Inflammatory macrophage treated with lipopolysaccharide for 1 hour (primary cell): ENCODE measurements around the gene ROBO1.

Experiments
- DNase-seq, 2 donors: peaks; one replicate each; pipeline ENCODE4 v3.0.0-alpha.2; 2020 to 2022

ROBO1 gene

DNA sequence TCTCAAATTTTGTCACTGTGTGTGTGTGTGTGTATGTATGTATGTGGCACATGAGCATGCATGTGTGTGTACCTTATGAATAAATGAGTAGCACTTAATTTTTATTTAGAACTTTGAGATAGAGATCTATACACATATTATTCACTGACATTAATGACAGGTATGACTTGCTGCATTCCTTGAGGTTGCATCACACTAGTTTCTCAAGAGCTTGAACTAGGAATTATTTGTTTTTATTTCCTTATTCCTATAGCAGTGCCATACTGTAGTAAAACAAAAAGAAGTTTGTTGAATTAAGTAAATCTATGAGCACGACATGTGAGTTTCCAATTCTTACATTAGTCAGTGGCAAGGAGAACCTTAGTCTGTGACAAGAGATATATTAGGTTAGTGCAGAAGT, 943.9 kb downstream of the ROBO1 start:
- DNase-seq = no peak

DNA sequence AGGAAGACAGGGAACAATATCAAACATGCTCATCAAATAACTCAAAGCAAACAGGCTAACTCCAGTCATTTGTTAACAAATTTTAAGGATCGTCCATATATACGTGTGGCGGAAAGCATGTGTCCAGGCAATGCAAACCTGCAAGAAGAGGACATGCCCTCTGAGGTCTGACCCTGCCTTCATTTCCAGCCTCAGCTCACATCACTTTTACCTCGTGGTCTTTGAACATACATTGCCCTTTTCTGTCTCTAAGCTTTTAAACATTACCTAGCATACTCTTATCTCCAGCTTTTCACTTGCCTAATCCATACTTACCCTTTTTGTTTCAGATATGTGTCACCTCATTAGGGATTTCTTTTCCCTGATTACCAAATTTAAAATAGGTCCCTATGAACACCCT, 944.4 kb downstream of the ROBO1 start:
- no peak for DNase-seq

DNA sequence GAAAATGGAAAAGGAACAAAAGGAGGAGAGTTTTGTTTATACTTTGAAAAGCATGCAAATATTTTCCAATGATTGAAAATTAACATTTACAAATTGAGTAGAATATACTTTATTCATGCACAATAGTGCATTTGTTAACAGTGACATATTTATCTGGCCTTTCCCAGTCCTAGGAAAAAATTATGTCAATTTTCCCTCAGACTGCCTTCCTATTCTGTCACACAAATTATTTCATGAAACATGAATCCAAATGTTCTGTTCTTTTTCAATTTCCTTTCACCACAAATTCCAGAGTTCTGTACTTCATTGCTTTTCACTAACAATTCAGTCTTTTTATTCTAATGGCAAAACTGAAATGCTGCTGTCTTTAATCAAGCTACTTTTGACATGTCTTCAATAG, 945.1 kb downstream of the ROBO1 start:
- no peak for DNase-seq

DNA sequence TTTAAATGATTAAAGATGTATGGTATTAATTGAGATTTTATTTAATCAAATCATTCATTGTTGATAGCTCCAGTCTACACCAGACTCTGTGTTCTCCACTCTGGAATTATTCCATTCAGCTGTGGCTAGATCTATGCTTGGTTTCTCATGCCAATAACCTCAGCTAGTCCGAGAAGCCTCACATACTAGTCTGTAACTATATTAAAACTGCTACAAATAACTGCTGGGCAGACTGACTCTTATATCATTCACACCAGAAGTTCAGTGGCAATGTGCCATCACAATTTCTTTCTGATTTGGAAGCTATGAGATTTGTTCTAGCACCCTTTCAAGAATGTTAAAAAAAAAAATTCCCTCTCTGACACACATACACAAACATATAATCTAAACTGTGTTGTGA, 947.3 kb downstream of the ROBO1 start:
- DNase-seq = no peak

DNA sequence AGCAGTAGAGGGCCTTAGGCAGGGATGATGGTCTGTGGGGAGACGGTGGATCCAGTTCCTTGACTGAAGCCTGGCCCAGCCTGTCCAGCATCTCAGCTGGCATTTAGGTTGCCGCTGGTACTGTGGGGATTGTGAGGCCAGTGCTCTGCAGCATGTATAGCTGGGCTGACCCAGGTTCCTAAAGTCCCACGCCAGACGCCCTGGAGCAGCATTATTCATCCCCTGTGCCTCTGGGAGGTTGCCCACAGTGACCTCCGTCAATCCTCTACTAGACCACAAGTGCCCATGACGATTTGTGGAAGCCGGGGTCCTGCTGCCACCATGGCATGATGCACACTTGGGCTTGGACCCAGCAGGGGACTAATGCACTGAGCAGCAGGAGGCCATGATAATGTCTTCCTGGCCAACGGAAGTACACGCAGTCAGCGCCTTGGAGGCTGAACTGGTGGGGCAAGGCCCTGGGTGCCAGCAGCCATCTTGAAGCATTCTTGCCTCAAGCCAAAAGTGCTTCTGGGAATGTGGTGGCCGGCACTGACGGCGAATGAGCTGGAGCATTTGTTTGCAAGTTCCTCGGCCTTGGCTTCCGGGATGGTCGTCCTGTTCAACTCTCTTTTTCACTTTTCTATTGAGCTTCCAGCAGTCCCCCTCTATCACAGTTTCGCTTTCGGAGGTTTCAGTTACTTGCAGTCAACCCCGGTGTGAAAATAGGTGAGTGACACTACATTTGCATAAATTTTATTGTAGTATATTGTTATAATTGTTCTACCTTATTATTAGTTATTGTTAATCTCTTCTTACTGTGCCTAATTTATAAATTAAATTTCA, 949.4 kb downstream of the ROBO1 start:
- no peak for DNase-seq

DNA sequence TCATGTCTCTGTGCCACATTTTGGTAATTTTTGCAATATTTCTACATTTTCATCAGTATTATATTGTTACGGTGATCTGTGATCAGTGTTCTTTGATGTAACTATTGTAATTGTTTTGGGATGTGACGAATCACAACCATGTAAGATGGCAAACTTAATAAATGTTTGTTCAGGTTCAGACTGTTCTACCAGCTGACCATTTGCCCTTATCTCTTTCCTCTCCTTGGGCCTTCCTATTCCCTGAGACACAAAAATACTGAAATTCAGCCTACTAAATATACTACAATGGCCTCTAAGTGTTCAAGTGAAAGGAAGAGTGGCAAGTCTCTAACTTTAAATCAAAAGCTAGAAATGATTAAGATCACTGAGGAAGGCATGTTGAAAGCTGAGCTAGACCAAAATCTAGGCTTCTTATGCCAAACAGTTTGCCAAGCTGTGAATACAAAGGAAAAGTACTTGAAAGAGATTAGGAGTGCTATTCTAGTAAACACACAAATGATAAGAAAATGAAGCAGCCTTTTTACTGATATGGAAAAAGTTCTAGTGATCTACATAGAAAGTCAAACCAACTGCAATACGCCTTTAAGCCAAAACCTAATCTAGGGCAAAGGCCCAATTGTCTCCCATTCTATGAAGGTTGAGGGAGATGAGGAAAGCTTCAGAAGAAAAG, 952.8 kb downstream of the ROBO1 start:
- no peak for DNase-seq

DNA sequence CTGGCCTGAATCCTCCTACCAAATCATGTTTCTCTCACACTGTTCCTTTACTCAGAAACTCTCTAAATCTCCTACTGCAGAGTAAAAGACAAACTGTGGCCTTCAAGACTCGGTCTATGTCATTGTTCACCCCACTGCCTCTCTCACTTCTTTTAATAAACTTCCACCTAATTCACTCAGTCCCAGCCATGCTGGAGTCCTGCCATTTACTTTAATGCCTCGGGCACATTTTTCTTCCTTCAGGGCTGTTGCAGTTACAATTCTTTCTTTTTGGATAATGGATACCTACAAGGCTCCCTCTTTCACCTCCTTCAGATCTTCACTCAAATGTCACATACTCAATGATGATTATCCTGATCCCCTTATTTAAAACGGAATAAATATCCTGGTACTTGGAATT, 955.6 kb downstream of the ROBO1 start:
- DNase-seq = no peak

- no peak for DNase-seq
Observed at GRCh38 chr3:78809966-78810365, 957.8 kb downstream of the ROBO1 start.

- no peak for DNase-seq
Observed at GRCh38 chr3:78804251-78805037, 963.4 kb downstream of the ROBO1 start.

DNA sequence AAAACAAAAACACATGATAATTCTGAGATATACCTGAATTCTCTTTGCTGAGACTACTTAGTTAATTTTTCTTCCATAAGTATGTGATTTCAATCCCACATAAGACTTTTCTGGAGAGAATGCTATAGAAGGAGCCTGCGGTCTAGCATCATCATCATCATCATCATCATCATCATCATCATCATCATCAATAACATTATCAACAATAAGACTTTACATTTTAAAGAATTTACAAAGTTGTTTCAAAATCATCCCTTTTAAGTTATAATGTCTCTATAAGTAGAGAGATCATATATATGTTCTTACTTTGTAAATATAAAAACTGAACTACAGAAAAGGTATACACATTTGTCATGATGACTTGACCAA, 965.3 kb downstream of the ROBO1 start:
- no peak for DNase-seq

DNA sequence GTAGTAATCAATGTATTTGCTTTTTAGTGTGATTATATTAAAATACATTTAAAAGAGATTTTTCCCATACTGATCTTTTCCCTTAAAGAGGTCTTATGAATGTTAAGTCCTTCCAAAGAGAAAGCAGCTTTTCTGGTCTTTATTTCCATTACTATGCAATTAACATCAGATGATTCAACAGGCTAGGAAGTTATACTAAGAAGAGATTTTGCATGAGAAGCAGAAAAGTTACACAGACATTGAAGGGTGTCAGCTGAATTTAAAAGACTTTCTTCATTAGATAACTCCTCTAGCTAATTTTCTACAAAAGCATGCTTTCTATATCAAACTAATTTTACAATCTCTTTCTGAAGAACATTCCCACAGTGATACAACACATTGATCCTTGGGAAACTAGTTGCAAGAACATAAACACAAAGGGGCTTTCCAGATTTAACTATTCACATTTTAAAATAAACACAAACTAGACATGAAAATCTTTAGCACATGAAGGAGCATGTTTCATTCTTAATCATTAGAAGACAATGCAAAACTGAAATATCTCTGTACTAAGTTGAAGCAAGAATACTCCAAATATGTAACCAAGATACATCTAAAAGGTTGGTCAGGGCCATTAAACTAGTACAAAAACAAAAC, 965.8 kb downstream of the ROBO1 start:
- DNase-seq = no peak

DNA sequence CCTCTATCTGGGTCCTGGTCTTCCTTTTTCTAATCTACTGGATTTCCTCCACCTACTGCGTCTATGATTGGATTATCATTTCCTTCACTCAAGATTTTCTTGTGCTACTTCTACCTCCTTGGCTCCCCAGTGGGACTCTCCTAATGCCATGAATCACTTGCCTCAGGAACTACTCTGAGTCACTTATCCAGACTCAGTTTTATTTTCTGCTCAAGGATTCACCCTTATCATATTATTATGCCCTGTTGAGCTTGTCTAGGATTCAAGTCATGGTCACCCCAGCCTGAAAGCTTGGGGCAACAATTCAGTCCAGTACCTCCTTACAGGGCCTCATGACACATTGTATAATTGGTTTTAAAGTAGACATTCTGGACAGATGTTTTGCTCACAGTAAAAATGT, 968.1 kb downstream of the ROBO1 start:
- no peak for DNase-seq

GRCh38 chr3:78798266-78798832, 969.4 kb downstream of the ROBO1 start:
- DNase-seq = no peak

DNA sequence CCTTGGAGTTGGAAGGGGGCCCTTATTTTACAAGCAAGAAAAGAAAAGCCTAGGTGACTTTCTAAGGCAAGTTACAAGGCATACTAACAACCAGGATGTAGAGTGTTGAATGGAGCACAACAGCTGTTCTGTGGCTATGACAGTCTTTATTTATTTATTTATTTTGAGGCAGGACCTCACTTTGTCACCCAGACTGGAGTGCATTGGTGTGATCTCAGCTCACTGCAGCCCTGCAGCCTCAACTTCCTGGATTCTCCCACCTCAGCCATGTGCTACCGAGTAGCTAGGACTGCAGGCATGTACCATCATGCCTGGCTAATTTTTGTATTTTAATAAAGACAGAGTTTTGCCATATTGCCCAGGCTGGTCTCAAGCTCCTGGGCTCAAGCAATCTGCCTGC, 973.4 kb downstream of the ROBO1 start:
- no peak for DNase-seq

GRCh38 chr3:78792733-78793132, 975.1 kb downstream of the ROBO1 start:
- no peak for DNase-seq

DNA sequence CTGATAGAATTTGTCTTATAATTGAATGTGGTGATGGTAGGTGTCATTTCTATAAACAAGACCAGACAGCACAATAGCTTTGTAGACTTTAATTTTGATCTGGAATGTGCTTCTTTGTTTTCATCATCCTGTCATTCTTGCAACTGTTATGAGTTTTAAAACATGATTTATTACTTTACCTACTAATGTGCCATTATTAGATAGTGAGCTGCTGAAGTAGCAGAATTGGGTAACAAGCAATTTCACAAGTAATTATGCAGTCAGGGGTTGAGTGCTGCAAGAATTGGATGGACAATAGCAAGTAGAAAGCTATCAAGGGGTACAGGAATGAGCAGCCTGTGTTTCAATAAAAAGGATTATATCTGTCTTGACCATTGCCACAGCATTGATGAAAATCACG, 975.6 kb downstream of the ROBO1 start:
- DNase-seq = no peak

DNA sequence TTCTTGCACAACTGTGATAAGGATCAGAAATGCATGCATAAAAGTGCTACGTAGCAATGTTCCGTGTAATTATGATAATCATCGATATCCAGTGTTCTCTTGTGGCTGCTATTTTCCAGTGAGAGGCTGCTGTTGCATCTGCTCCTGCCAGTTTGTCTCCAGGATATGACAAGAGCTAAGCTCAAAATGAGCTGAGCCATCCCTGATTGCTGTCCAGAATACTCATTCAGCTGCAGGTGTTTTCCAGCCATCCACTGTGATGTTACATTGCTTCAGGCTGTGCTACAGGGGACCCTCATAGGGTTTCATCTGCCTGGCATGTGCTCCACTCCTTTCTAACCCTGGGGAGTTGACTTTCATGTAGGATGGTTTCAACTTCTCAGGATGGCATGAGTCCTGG, 976.0 kb downstream of the ROBO1 start:
- DNase-seq = no peak

- no peak for DNase-seq
Observed at GRCh38 chr3:78788839-78789238, 979.0 kb downstream of the ROBO1 start.

DNA sequence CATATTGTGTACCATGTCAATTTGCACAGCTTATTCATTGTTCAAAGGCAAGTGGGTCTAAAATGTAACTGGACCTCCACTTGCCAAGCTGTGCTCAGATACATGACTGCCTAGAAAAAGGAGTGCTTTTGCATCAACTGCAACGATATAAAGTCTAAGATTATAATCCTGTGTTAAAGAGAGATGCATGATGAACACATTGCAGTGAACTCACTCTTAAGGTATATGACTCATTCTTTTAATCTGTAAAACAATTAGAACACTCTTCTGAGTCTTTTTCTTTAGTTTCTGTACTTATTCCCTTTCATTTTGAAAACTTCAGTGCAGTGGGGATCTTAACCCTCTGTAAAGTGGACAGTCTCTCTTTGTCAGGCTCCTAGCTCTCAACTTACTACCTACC, 982.8 kb downstream of the ROBO1 start:
- DNase-seq = no peak

DNA sequence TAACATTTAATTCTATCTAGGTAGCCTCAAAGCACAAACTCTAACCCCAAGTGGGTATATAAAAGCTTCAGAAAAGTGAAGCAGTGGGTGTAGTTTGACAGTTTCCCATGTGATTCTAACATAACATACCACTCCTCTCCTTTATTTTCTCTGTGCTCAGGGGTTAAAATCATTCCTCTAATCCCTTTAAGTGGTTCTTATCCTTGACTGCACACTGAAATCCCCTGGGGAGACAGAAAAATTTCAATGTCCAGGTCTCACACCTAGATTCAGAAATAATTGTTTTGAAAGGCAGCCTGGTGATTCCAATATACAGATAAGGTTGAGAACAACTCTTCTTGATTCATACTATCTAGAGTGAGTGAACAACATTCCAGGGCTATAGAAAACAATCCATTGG, 986.4 kb downstream of the ROBO1 start:
- DNase-seq = no peak

DNA sequence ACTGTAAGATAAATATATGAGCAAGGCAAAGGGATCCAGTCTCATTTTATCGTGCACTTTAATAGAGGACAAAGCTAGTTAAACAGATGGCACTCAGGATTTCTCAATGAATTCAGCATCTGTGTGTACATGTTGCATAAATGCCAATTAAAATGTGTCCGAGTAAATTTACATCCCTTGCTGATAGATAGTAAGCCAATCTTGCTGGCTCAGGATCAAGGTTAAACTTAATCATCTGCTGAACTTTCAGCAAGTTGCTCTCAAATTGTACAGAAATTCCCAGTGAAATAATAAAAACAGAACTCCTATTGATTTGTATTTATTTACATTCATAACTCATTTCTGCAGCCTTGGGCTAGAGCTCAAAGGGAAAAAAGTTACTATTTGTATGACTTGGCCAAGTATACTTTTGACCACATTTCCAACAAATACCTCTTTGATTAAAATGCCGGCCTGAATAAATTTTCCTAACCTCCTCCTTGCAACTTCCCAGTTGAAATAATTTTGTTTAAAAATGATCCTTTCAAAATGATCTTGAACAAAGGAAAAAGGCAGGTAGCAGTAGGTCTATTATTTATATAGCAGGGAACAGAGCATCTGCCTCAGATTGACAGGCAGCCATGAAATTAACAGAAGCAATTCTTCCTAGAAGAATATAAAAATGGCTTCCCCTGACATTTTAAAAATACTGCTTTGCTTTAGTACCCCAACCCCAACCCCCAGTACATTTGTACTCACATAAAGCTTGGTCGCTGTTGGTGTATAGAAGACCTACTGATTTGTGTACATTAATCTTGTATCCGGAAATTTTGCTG, 1001.9 kb downstream of the ROBO1 start:
- DNase-seq = no peak

DNA sequence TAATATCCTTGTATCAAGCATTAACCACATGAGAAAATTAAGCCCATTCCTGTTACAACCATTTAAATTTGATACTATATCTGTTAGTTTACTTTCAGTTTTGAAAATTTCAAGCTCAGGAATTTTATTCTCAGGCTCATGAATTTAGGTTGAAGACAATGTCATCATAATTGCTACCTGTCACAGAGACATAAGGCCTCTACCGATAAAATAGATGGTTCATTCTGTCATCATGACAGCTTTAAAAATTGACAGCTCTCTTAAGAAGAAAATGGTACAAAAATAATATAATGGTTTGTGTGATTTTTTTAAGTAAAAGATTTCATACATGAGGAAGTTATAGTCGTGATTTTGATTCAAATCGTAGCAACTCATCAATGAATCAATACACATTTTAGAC, 1003.2 kb downstream of the ROBO1 start:
- no peak for DNase-seq
